HCT116 (cell line): ENCODE results near the gene CACNA1A. TPM values are rescaled to one million over a fixed set of nuclear protein-coding genes. Genes with fewer than 3 reads are reported as not detected.

Experiments used
- ATAC-seq: fragments of 200-7000 bp; cut with Tn5 transposase; 2 replicates; pipeline ENCODE4 v1.9.1; 2020; ENCODE audit warnings: mild to moderate bottlenecking, moderate library complexity
- BruUV-seq: library from RNA; stranded (reverse); fragments of 400-500 nt; replicated peaks from 2 replicates; lab custom pipeline; 2021; lab: Mats Ljungman, UMichigan
- CTCF ChIA-PET: fragments of 300-600 bp; sonication (Branson Sonifier 250); formaldehyde crosslinking; loops from one replicate; lab custom pipeline; 2021; ENCODE audit warnings: antibody characterized with exemption; lab: Charles Lee
- POLR2A ChIA-PET: fragments of 300-600, 350-600 bp; sonication (Branson Sonifier 250); formaldehyde crosslinking; loops from one replicate; lab custom pipeline; 2021; ENCODE audit warnings: antibody characterized with exemption; lab: Charles Lee
- RAD21 ChIA-PET, 2 experiments: fragments of 300-600 bp; sonication (Branson Sonifier 250); formaldehyde crosslinking; loops; one replicate each; lab custom pipeline; 2023; ENCODE audit warnings: low total read pairs in 2 of 2; ENCODE audit not compliant: uncharacterized antibody in 2 of 2, unreplicated experiment in 2 of 2, low non-redundant PET in 1 of 2; lab: Charles Lee
- DNase-seq: peaks from one replicate; pipeline ENCODE4 v3.0.0-alpha.2; 2010; ENCODE audit warnings: low read depth, low spot score
- H2AFZ ChIP-seq: fragments of 200-600 bp; shearing (Covaris generic), sonication (generic); 2 replicates; pipeline ENCODE4 v1.6.1; 2017; ENCODE audit warnings: low read depth, mixed run types, mixed read lengths, antibody characterized with exemption, low read length; ENCODE audit not compliant: poor library complexity, severe bottlenecking
- H3K27ac ChIP-seq: 2 replicates; pipeline ENCODE4 v1.5.1; 2012; ENCODE audit warnings: low read depth, low read length
- H3K27me3 ChIP-seq: fragments of 200-600 bp; sonication (generic); 2 replicates; pipeline ENCODE4 v1.6.1; 2016; ENCODE audit warnings: mixed run types, low read length, mixed read lengths; ENCODE audit not compliant: insufficient read depth
- H3K36me3 ChIP-seq, 2 experiments: fragments of 200-500 bp in 1 of 2; fragments of 200-600 bp in 1 of 2; sonication (Bioruptor generic) in 1 of 2; sonication (generic) in 1 of 2; 2 replicates each; pipeline versions ENCODE4 v1.5.1 to v1.6.1; 2014 to 2016; ENCODE audit warnings: low read length in 2 of 2, inconsistent platforms in 1 of 2, mixed read lengths in 1 of 2, mixed run types in 1 of 2; ENCODE audit not compliant: insufficient read depth in 2 of 2, control insufficient read depth in 1 of 2
- H3K4me1 ChIP-seq, 2 experiments: fragments of 200-600 bp in 1 of 2; sonication (generic) in 1 of 2; 2 replicates each; pipeline versions ENCODE4 v1.5.1 to v1.6.1; 2012 to 2017; ENCODE audit warnings: low read length in 2 of 2, inconsistent platforms in 1 of 2, mild to moderate bottlenecking in 1 of 2, mixed read lengths in 1 of 2, mixed run types in 1 of 2, moderate library complexity in 1 of 2; ENCODE audit not compliant: insufficient read depth in 2 of 2, control insufficient read depth in 1 of 2
- H3K4me2 ChIP-seq: fragments of 200-600 bp; sonication (generic); 2 replicates; pipeline ENCODE4 v1.6.1; 2017; ENCODE audit warnings: mixed run types, low read length, mixed read lengths
- H3K4me3 ChIP-seq, 2 experiments: fragments of 200-600 bp in 1 of 2; sonication (generic) in 1 of 2; replicated peaks in 1 of 2; 2 replicates each; pipeline ENCODE4 v1.5.1; 2011 to 2016; ENCODE audit warnings: low read length in 2 of 2, control low read depth in 1 of 2, low read depth in 1 of 2, mild to moderate bottlenecking in 1 of 2, mixed read lengths in 1 of 2, mixed run types in 1 of 2
- H3K79me2 ChIP-seq: fragments of 200-600 bp; sonication (generic); 2 replicates; pipeline ENCODE4 v1.6.1; 2017; ENCODE audit warnings: mild to moderate bottlenecking, mixed run types, low read length, moderate library complexity, mixed read lengths; ENCODE audit not compliant: insufficient read depth
- H3K9ac ChIP-seq: fragments of 200-600 bp; sonication (generic); 2 replicates; pipeline ENCODE4 v1.6.1; 2016; ENCODE audit warnings: low read length, mixed read lengths
- H3K9me2 ChIP-seq: fragments of 200-600 bp; sonication (generic), shearing (Covaris generic); 2 replicates; pipeline ENCODE4 v1.6.1; 2017; ENCODE audit warnings: mixed run types, mild to moderate bottlenecking, moderate library complexity; ENCODE audit not compliant: insufficient read depth
- H3K9me3 ChIP-seq, 2 experiments: fragments of 200-500 bp in 1 of 2; fragments of 200-600 bp in 1 of 2; sonication (Bioruptor generic) in 1 of 2; sonication (generic) in 1 of 2; 2 replicates each; pipeline ENCODE4 v1.6.1; 2014 to 2017; ENCODE audit warnings: low read length in 2 of 2, mixed read lengths in 2 of 2, inconsistent platforms in 1 of 2, low read depth in 1 of 2, mild to moderate bottlenecking in 1 of 2, mixed run types in 1 of 2, moderate library complexity in 1 of 2; ENCODE audit not compliant: control insufficient read depth in 1 of 2, insufficient read depth in 1 of 2
- H4K20me1 ChIP-seq: fragments of 200-600 bp; sonication (generic), shearing (Covaris generic); 2 replicates; pipeline ENCODE4 v1.6.1; 2017; ENCODE audit warnings: mixed run types, mild to moderate bottlenecking, moderate library complexity; ENCODE audit not compliant: insufficient read depth
- CBX3 ChIP-seq: IDR thresholded peaks from 2 replicates; pipeline ENCODE4 v1.6.1; 2012; ENCODE audit warnings: low read depth
- EGR1 ChIP-seq: IDR thresholded peaks from 2 replicates; pipeline ENCODE4 v1.6.1; 2012; ENCODE audit warnings: low read depth
- FOSL1 ChIP-seq: IDR thresholded peaks from 2 replicates; pipeline ENCODE4 v1.6.1; 2012; ENCODE audit warnings: low read depth
- JUND ChIP-seq: IDR thresholded peaks from 2 replicates; pipeline ENCODE4 v1.6.1; 2012
- POLR2A ChIP-seq: IDR thresholded peaks from 2 replicates; pipeline ENCODE4 v1.7.0; 2011; ENCODE audit warnings: borderline replicate concordance; ENCODE audit not compliant: insufficient read depth, insufficient read length; ENCODE audit errors: extremely low read depth
- RAD21 ChIP-seq: IDR thresholded peaks from 2 replicates; pipeline ENCODE4 v1.6.1; 2012; ENCODE audit warnings: low read depth, mild to moderate bottlenecking
- SIN3A ChIP-seq: IDR thresholded peaks from 2 replicates; pipeline ENCODE4 v1.6.1; 2012; ENCODE audit warnings: low read depth
- SRF ChIP-seq: IDR thresholded peaks from 2 replicates; pipeline ENCODE4 v1.6.1; 2012; ENCODE audit warnings: low read depth
- TCF7L2 ChIP-seq: IDR thresholded peaks from 2 replicates; pipeline ENCODE4 v1.7.0; 2011; ENCODE audit warnings: borderline replicate concordance, inconsistent platforms; ENCODE audit not compliant: insufficient read depth, insufficient read length; ENCODE audit errors: extremely low read depth
- YY1 ChIP-seq: IDR thresholded peaks from 2 replicates; pipeline ENCODE4 v1.6.1; 2011; ENCODE audit warnings: low read length, low read depth, moderate library complexity, mild to moderate bottlenecking; ENCODE audit not compliant: insufficient replicate concordance; ENCODE audit errors: extremely low read depth
- ZNF274 ChIP-seq: fragments of 200-500 bp; sonication (Bioruptor generic); IDR thresholded peaks from 2 replicates; pipeline ENCODE4 v1.6.1; 2014; ENCODE audit warnings: mild to moderate bottlenecking, low read depth, low read length, inconsistent platforms
- intact Hi-C: fragments of 100-400 bp; cut with micrococcal nuclease; formaldehyde crosslinking; loops from 2 replicates; pipeline ENCODE4 v1.10.0; 2022
- total RNA-seq: library from RNA; stranded (reverse); gene quantifications from one replicate; pipeline ENCODE4 v1.2.1, GENCODE V29; 2021; ENCODE audit not compliant: unreplicated experiment
- TF ChIP-seq, protein P1 (sequence below), 3 experiments: fragments of 200-600 bp in 1 of 3; sonication (generic) in 1 of 3; IDR thresholded peaks in 2 of 3; conservative IDR thresholded peaks in 1 of 3; 2 replicates each; pipeline ENCODE4 v1.5.1; 2012 to 2017; ENCODE audit warnings: low read depth in 2 of 3, low read length in 2 of 3, antibody characterized with exemption in 1 of 3, borderline replicate concordance in 1 of 3, control low read depth in 1 of 3, mild to moderate bottlenecking in 1 of 3, mixed read lengths in 1 of 3, mixed run types in 1 of 3, moderate library complexity in 1 of 3; ENCODE audit not compliant: insufficient read depth in 1 of 3
- TF ChIP-seq, protein P2 (sequence below): IDR thresholded peaks from 2 replicates; pipeline ENCODE4 v1.6.1; 2012
- TF ChIP-seq, protein P3 (sequence below): IDR thresholded peaks from 2 replicates; pipeline ENCODE4 v1.6.1; 2012; ENCODE audit warnings: low read depth

The CACNA1A gene
- total RNA-seq, 1 experiment from 2014 or later, result 7.5 TPM

DNA sequence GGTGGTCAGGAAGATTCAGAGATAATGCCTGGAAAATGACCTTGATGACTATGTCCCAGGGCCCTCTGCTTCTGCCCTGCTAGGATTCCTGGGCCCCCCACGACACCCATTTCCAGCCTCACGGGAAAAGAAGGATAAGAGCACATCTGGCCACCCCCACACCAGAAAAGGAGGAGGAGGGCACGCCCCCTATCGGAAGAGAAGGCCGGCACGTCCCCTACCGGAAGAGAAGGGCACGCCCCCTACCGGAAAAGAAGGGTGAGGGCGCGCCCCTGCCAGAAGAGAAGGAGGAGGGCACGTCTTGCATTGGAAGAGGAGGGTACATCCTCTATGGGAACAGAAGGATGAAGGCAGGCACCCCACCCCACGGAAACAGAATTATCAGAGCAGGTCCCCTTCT is 271.8 kb downstream of the CACNA1A start (continued):
- TF ChIP-seq SRF (no peak), FOSL1 (no peak)
- TF ChIP-seq, all 23 proteins: peak for 6

DNA sequence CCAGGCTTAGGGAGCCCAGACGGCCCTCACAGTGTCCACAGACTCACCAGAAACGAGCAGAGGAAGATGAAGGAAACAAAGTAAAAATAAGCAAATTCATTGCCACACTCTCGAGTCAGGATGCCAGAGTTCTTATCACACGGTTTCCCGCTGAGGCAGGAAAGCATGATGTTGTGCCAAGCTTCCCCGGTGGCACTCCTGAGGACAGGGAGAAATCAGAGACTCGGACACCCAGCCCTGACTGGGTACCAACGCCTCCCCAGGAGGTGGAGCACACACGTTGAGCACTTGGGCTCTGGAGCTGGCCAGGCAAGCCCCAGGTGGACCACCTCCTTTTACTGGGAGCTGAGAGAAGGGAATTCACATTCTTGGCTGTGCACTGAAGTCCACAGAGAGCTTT is 274.6 kb downstream of the CACNA1A start:
- ChIA-PET CTCF (no interaction called here), POLR2A (interaction anchor here (1.3 kb wide), 1 partner anchor 82 kb away, joined by 3 read pairs; the partner anchor contains the start of genes IER2 and STX10), RAD21 (no interaction called here)
- Histone ChIP-seq H3K4me2 (no peak overlapping the region), H3K36me3 (no peaks in the 10 kb centered on the region), H3K27me3 (no peaks in the 10 kb centered on the region), H3K27ac (no peak overlapping the region), H4K20me1 (no peaks in the 10 kb centered on the region), H3K4me3 (no peak overlapping the region), H3K79me2 (no peaks in the 10 kb centered on the region), H3K4me1 (peaks cover 4 to 11% of the 10 kb centered on the region in 2 experiments; a peak in 3 of 4 replicates), H3K9me3 (no peaks in the 10 kb centered on the region), H3K9me2 (no peaks in the 10 kb centered on the region), H3K9ac (no peak overlapping the region), H2AFZ (no peak overlapping the region)
- no peak for ATAC-seq
- DNase-seq, result no peak
- intact Hi-C loops, result no loop called here
- TF ChIP-seq, protein P1, sequence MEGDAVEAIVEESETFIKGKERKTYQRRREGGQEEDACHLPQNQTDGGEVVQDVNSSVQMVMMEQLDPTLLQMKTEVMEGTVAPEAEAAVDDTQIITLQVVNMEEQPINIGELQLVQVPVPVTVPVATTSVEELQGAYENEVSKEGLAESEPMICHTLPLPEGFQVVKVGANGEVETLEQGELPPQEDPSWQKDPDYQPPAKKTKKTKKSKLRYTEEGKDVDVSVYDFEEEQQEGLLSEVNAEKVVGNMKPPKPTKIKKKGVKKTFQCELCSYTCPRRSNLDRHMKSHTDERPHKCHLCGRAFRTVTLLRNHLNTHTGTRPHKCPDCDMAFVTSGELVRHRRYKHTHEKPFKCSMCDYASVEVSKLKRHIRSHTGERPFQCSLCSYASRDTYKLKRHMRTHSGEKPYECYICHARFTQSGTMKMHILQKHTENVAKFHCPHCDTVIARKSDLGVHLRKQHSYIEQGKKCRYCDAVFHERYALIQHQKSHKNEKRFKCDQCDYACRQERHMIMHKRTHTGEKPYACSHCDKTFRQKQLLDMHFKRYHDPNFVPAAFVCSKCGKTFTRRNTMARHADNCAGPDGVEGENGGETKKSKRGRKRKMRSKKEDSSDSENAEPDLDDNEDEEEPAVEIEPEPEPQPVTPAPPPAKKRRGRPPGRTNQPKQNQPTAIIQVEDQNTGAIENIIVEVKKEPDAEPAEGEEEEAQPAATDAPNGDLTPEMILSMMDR (IDR thresholded peaks at IDR 0.05 in 2 of 3, conservative IDR thresholded peaks at IDR 0.05 in 1 of 3; ENCODE audit: borderline replicate concordance in 1 of 3, insufficient read depth in 1 of 3, low read depth in 2 of 3, low read length in 2 of 3), result no peak
- TF ChIP-seq EGR1 (no peak), TCF7L2 (no peak), YY1 (no peak), RAD21 (no peak), JUND (no peak), CBX3 (no peak), SIN3A (no peak), ZNF274 (no peak), FOSL1 (no peak), POLR2A (no peak)
- TF ChIP-seq, protein P2, sequence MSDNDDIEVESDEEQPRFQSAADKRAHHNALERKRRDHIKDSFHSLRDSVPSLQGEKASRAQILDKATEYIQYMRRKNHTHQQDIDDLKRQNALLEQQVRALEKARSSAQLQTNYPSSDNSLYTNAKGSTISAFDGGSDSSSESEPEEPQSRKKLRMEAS, result no peak
- TF ChIP-seq, protein P3, sequence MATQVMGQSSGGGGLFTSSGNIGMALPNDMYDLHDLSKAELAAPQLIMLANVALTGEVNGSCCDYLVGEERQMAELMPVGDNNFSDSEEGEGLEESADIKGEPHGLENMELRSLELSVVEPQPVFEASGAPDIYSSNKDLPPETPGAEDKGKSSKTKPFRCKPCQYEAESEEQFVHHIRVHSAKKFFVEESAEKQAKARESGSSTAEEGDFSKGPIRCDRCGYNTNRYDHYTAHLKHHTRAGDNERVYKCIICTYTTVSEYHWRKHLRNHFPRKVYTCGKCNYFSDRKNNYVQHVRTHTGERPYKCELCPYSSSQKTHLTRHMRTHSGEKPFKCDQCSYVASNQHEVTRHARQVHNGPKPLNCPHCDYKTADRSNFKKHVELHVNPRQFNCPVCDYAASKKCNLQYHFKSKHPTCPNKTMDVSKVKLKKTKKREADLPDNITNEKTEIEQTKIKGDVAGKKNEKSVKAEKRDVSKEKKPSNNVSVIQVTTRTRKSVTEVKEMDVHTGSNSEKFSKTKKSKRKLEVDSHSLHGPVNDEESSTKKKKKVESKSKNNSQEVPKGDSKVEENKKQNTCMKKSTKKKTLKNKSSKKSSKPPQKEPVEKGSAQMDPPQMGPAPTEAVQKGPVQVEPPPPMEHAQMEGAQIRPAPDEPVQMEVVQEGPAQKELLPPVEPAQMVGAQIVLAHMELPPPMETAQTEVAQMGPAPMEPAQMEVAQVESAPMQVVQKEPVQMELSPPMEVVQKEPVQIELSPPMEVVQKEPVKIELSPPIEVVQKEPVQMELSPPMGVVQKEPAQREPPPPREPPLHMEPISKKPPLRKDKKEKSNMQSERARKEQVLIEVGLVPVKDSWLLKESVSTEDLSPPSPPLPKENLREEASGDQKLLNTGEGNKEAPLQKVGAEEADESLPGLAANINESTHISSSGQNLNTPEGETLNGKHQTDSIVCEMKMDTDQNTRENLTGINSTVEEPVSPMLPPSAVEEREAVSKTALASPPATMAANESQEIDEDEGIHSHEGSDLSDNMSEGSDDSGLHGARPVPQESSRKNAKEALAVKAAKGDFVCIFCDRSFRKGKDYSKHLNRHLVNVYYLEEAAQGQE, result no peak
- no TSS peak for BruUV-seq
